Erythroblast (primary cell): ENCODE measurements around the gene KRTAP9-1.
"Not testable (repeated sequence)": the region's sequence is repeated elsewhere in the genome, so short reads cannot be mapped to it uniquely, and the experiment has no call there.

Source experiments
- DNase-seq, 2 experiments: peaks; one replicate each; lab custom pipeline; 2025; lab: John Stamatoyannopoulos, UW
- GATA1 ChIP-seq: IDR thresholded peaks from 2 replicates; pipeline ENCODE4 v1.6.1; 2011; ENCODE audit warnings: low read depth, mild to moderate bottlenecking, control low read depth, low read length, moderate library complexity
- POLR2A ChIP-seq: IDR thresholded peaks from 2 replicates; pipeline ENCODE4 v1.6.1; 2011; ENCODE audit warnings: mild to moderate bottlenecking, low read length

Gene KRTAP9-1

DNA sequence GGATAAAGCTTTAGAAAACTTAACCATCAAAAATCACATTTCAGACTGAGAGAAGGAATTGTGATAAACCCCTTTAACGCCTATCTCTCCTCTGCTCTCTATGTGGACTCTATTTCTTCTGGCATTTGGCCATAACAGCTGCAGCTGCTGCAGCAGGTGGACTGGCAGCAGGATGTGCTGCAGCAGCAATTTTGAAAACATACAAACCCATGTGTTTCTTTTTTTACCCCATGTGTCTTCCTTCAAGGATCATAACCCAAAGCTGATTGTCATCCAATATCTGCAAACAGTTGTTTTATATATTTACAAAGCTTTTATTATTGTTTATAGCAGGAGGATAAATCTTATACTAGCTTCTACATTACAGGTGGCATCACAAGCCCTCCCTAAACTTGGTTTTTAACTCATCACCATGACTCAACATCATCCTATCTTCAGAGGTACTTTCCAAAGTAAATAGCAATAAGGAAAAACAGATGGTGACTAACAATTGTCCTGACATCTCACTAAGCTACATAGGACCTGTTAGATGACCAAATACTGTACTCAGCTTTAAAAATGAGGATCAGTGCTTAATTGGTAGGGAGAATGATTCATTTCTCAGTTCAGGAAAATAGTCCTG is 22.3 kb downstream of the KRTAP9-1 start:
- DNase-seq: no peak
- no peak for TF ChIP-seq POLR2A
- no peak for TF ChIP-seq GATA1

DNA sequence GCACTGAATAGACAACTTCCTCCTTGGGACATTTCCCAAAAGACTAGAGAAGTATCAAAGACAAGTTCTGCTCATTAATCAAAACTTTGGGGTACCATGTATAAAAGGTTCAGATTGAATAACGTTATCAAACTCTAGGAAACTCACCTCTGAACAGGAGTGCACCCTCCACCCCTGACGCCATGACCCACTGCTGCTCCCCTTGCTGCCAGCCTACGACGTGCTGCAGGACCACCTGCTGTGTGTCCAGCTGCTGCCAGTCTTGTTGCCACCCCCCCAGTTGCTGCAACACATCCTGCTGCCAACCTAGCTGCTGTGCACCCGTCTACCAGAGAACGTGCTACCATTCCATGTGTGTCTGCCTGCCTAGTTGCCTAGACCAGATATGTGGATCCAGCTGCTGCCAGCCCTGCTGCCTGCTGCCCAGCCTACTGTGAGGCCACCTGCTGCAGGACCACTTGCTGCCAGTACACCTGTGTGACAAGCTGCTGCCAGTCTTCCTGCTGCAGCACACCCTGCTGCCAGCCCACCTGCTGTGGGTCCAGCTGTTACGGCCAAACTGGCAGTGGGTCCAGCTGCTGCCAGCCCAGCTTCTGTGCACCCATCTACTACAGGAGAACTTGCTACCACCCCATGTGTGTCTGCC is 23.0 kb downstream of the KRTAP9-1 start:
- TF ChIP-seq GATA1: no peak
- TF ChIP-seq POLR2A: no peak
- no peak for DNase-seq

DNA sequence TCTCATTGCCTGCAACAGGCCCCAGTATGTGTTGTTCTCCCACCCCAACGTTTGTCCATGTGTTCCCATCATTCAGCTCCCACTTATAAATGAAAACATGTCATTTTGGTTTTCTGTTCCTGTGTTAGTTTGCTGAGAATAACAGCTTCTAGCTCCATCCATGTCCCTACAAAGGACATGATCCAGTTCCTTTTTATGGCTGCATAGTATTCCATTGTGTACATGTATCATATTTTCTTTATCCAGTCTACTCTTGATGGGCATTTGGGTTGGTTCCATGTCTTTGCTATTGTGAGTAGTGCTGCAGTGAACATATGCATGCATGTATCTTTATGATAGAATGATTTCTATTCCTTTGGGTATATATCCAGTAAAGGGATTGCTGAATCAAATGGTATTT is 26.0 kb downstream of the KRTAP9-1 start:
- TF ChIP-seq POLR2A (no peak), GATA1 (no peak)
- DNase-seq: no peak

DNA sequence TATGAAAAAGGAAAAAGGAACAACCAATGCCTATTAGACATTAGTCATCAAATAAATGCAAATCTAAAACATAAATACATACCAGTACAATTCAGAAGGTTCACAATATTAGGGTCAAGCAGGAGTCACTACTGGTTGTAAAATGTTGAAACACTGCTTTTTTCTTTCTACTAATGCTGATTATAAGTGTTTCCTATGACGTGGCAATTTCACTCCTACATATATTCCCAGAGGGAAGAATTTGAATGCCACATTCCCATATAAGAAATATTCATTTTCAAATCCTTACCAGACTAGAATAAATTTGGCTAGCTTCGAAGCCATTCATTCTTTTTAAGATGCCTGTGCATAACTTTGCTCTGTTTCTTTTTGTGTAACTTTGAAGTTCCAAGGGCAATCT is 34.1 kb downstream of the KRTAP9-1 start:
- TF ChIP-seq POLR2A: no peak
- TF ChIP-seq GATA1: no peak
- DNase-seq: no peak

DNA sequence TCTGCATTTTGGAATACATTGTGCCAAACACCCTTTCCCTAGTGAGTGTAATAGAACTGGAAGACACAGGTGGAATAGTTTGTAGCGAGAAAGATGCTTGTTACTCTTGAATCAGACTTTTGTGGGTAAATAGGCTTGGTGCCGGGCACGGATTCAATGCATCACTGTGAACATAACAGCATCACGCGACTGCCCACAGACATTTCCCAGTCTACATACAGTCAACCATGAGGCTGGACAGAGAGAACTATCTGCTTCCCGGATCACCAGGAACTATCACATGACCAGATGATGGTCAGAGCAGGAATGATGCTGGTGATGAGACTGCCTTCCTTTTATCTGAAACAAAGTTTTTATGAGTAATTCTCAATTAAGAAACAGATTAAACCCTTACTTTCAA is 36.4 kb downstream of the KRTAP9-1 start:
- TF ChIP-seq GATA1: no peak
- TF ChIP-seq POLR2A: no peak
- no peak for DNase-seq

DNA sequence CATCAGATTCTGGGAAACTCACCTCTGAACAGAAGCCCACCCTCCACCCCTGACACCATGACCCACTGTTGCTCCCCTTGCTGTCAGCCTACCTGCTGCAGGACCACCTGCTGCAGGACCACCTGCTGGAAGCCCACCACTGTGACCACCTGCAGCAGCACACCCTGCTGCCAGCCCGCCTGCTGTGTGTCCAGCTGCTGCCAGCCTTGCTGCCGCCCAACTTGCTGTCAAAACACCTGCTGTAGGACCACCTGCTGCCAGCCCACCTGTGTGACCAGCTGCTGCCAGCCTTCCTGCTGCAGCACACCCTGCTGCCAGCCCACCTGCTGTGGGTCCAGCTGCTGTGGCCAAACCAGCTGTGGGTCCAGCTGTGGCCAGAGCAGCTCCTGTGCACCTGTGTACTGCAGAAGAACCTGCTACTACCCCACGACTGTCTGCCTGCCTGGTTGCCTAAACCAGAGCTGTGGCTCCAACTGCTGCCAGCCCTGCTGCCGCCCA is 37.0 kb downstream of the KRTAP9-1 start, which contains the start of gene KRTAP9-2:
Gene KRTAP9-2 (plus strand): TSS at position 51 of the 498 bp plus-strand sequence. CDS start 7 bp downstream, at position 58.
- DNase-seq: not testable (repeated sequence)

DNA sequence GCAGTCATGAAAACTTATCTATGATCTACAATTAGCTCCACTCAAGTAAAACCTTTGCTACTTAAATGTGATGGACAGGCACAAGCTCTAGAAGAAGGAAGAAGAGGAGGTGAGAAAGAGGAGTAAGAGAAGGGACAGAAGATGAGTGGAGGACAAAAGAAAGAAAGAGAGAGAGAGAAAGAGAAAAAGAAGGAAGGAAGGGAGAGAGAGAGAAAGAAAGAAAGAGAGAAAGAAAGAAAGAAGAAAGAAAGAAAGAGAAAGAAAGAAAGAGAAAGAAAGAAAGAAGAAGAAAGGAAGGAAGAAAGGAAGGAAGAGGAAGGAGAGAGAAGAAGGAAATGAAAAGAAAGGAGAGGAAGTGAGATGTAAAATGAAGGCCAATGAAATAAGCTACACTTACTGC is 40.4 kb downstream of the KRTAP9-1 start:
- TF ChIP-seq POLR2A (no peak), GATA1 (no peak)
- DNase-seq: no peak

DNA sequence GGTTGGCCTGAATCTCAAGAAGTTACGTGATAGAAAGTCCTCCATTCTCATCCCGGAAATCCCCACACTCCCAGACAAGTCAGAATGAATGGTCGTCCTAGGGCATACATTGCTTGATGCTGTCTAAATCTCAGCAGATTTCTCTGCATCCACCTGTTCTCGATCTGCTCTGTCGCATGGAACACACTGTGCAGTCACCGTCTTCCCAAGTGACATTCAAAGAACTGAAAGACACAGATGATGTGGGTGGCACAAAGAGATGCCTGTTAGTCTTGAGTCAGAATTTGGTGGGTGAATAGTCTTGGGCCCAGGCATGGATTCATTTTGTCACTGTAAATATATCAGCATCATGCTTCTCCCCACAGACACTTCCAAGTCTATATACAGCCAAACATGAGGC is 42.0 kb downstream of the KRTAP9-1 start:
- no peak for TF ChIP-seq POLR2A
- no peak for TF ChIP-seq GATA1
- DNase-seq: no peak

DNA sequence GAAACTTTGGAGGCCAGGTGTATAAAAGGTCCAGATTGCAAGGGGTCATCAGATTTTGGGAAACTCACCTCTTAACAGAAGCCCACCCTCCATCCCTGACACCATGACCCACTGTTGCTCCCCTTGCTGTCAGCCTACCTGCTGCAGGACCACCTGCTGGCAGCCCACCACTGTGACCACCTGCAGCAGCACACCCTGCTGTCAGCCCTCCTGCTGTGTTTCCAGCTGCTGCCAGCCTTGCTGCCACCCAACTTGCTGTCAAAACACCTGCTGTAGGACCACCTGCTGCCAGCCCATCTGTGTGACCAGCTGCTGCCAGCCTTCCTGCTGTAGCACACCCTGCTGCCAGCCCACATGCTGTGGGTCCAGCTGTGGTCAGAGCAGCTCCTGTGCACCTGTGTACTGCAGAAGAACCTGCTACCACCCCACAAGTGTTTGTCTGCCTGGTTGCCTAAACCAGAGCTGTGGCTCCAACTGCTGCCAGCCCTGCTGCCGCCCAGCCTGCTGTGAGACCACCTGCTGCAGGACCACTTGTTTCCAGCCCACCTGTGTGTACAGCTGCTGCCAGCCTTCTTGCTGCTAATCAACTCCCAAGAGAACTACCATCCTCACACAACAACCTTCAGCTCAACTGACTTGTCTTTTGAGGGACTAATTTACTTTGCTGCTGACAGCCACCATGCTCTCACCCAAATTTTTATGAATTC is 42.9 kb downstream of the KRTAP9-1 start, which contains the start of gene KRTAP9-3:
Gene KRTAP9-3 (plus strand): TSS at position 51 of the 707 bp plus-strand sequence. CDS start 53 bp downstream, at position 104.
- not testable (repeated sequence) for DNase-seq

DNA sequence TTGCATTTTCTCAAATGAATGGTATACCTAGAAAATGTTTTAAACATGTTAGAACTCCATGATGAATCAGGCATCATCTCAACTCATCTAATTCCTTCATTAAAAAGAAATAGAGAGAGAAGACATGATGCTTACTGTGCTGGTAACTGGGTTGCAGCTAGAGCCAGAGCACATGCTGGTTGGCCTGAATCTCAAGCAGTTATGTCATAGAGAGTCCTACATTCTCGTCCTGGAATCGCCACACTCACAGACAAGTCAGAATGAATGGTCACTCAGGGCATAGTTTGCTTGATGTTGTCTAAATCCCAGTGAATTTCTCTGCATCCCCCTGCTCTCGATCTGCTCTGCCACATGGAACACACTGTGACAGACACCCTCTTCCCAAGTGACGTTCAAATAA is 47.4 kb downstream of the KRTAP9-1 start:
- not testable (repeated sequence) for DNase-seq

DNA sequence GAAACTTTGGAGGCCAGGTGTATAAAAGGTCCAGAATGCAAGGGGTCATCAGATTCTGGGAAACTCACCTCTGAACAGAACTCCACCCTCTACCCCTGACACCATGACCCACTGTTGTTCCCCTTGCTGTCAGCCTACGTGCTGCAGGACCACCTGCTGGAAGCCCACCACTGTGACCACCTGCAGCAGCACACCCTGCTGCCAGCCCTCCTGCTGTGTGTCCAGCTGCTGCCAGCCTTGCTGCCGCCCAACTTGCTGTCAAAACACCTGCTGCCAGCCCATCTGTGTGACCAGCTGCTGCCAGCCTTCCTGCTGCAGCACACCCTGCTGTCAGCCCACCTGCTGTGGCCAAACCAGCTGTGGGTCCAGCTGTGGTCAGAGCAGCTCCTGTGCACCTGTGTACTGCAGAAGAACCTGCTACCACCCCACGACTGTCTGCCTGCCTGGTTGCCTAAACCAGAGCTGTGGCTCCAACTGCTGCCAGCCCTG is 48.3 kb downstream of the KRTAP9-1 start, which contains the start of gene KRTAP9-8:
Gene KRTAP9-8 (plus strand): TSS at position 51 of the 489 bp plus-strand sequence. CDS start 53 bp downstream, at position 104.
- DNase-seq: not testable (repeated sequence)
